CD4-positive, alpha-beta memory T cell (primary cell): Measurements from ENCODE around the gene MAN1C1. TPM values are rescaled to one million over a fixed set of nuclear protein-coding genes. Genes with fewer than 3 reads are reported as not detected.
"Not testable (repeated sequence)": the region's sequence is repeated elsewhere in the genome, so short reads cannot be mapped to it uniquely, and the experiment has no call there.

Experiments
- CTCF ChIA-PET: fragments of 350-600 bp; sonication (Branson Sonifier 250); formaldehyde crosslinking; loops from one replicate; lab custom pipeline; 2021; ENCODE audit warnings: inconsistent platforms; ENCODE audit not compliant: partially characterized antibody; lab: Charles Lee
- POLR2A ChIA-PET: fragments of 350-600 bp; sonication (Branson Sonifier 250); formaldehyde crosslinking; loops from one replicate; lab custom pipeline; 2021; ENCODE audit not compliant: partially characterized antibody; lab: Charles Lee
- DNase-seq, 5 donors: peaks; one replicate each; pipeline versions ENCODE4 v3.0.0 to v3.0.0-alpha.2; 2020 to 2022; ENCODE audit warnings: mixed read lengths in 1 of 5
- H3K27ac ChIP-seq: one replicate; pipeline ENCODE4 v1.7.0; 2013; ENCODE audit warnings: low read depth, low read length
- H3K27me3 ChIP-seq: 2 replicates; pipeline ENCODE4 v1.7.0; 2013; ENCODE audit warnings: mild to moderate bottlenecking, low read length, moderate library complexity; ENCODE audit not compliant: insufficient read depth
- H3K36me3 ChIP-seq: 2 replicates; pipeline ENCODE4 v1.7.0; 2013; ENCODE audit warnings: mild to moderate bottlenecking, low read length, moderate library complexity; ENCODE audit not compliant: insufficient read depth
- H3K4me1 ChIP-seq: 2 replicates; pipeline ENCODE4 v1.7.0; 2013; ENCODE audit warnings: mild to moderate bottlenecking, low read length, moderate library complexity; ENCODE audit not compliant: insufficient read depth
- H3K4me3 ChIP-seq, 2 donors: one replicate each; pipeline ENCODE4 v1.7.0; 2013; ENCODE audit warnings: low read length in 2 of 2, mild to moderate bottlenecking in 1 of 2
- H3K9me3 ChIP-seq, 2 donors: one replicate each; pipeline ENCODE4 v1.7.0; 2013; ENCODE audit warnings: low read length in 2 of 2, control low read depth in 1 of 2; ENCODE audit not compliant: control insufficient read depth in 1 of 2
- H3K27ac Mint-ChIP-seq, 7 donors: one replicate each; pipeline ENCODE4 v1.8.0; 2020 to 2021; ENCODE audit warnings: mixed read lengths in 7 of 7, mild to moderate bottlenecking in 6 of 7, inconsistent platforms in 3 of 7, moderate library complexity in 3 of 7
- H3K27me3 Mint-ChIP-seq, 2 donors: one replicate each; pipeline ENCODE4 v1.8.0; 2020 to 2021; ENCODE audit warnings: mixed read lengths in 2 of 2
- H3K36me3 Mint-ChIP-seq, 2 donors: one replicate each; pipeline ENCODE4 v1.8.0; 2020 to 2021; ENCODE audit warnings: mixed read lengths in 2 of 2, inconsistent platforms in 1 of 2, mild to moderate bottlenecking in 1 of 2
- H3K4me1 Mint-ChIP-seq, 4 donors: one replicate each; pipeline ENCODE4 v1.8.0; 2020 to 2021; ENCODE audit warnings: mixed read lengths in 4 of 4, mild to moderate bottlenecking in 1 of 4
- H3K4me3 Mint-ChIP-seq, 8 donors: one replicate each; pipeline ENCODE4 v1.8.0; 2020 to 2021; ENCODE audit warnings: mixed read lengths in 8 of 8, mild to moderate bottlenecking in 7 of 8, moderate library complexity in 6 of 8, inconsistent platforms in 3 of 8
- H3K9me3 Mint-ChIP-seq, 8 donors: one replicate each; pipeline ENCODE4 v1.8.0; 2020 to 2021; ENCODE audit warnings: mixed read lengths in 8 of 8, mild to moderate bottlenecking in 5 of 8, inconsistent platforms in 3 of 8, moderate library complexity in 1 of 8
- intact Hi-C: fragments of 100-400 bp; cut with micrococcal nuclease; formaldehyde crosslinking; loops from one replicate; pipeline ENCODE4 v1.15.1; 2023
- polyA plus RNA-seq, 2 donors: library from polyadenylated mRNA; unstranded; fragments of 300-500 nt; fragmentation: Illumina TruSeq; gene quantifications; one replicate each; pipeline ENCODE4 v1.2.3, GENCODE V29; 2021
- total RNA-seq, 2 experiments: library from RNA; stranded (reverse); gene quantifications; one replicate each; pipeline ENCODE4 v1.2.3, GENCODE V29; 2021

The MAN1C1 gene
- total and polyA plus RNA-seq, 4 experiments from 2014 or later, result 3.6 to 45.1 (median 26.5) TPM

GRCh38 chr1:25732821-25733220 is 116.2 kb downstream of the MAN1C1 start:
- Mint-ChIP-seq H3K36me3 (peaks cover 2 to 5% of the 10 kb centered on the region in 2 donors), H3K9me3 (no peaks in the 10 kb centered on the region), H3K4me3 (no peak overlapping the region), H3K27ac (peak overlapping the region in 2 of 7 donors; percentile 8 to 59), H3K4me1 (peaks cover 20 to 72% (median 32%) of the 10 kb centered on the region in 4 donors), H3K27me3 (no peaks in the 10 kb centered on the region)
- H3K27me3 ChIP-seq, result no peaks in the 10 kb centered on the region
- DNase-seq, result no peak
- ChIA-PET POLR2A (no interaction called here), CTCF (interaction anchor here (0.9 to 1.0 kb wide), 2 partner anchors 18 to 124 kb away, joined by 3 read pairs; no protein-coding TSS in a partner anchor)
- peaks cover 21% of the 10 kb centered on the region for H3K4me1 ChIP-seq
- intact Hi-C loops, result no loop called here
- H3K4me3 ChIP-seq, result no peak overlapping the region
- H3K27ac ChIP-seq, result no peak overlapping the region
- no peaks in the 10 kb centered on the region for H3K9me3 ChIP-seq
- no peaks in the 10 kb centered on the region for H3K36me3 ChIP-seq

GRCh38 chr1:25733271-25733670 is 116.7 kb downstream of the MAN1C1 start:
- H3K27ac Mint-ChIP-seq, result peak overlapping the region in 2 of 7 donors; percentile 29 to 53
- Histone ChIP-seq H3K27me3 (no peaks in the 10 kb centered on the region), H3K36me3 (no peaks in the 10 kb centered on the region), H3K27ac (no peak overlapping the region), H3K4me1 (peaks cover 21% of the 10 kb centered on the region), H3K9me3 (no peaks in the 10 kb centered on the region), H3K4me3 (no peak overlapping the region)
- intact Hi-C loops, result no loop called here
- H3K9me3 Mint-ChIP-seq, result no peaks in the 10 kb centered on the region
- ChIA-PET CTCF (interaction anchor here (0.9 to 1.0 kb wide), 2 partner anchors 18 to 124 kb away, joined by 3 read pairs; no protein-coding TSS in a partner anchor), POLR2A (no interaction called here)
- peaks cover 3 to 10% of the 10 kb centered on the region in 2 donors for H3K36me3 Mint-ChIP-seq
- H3K27me3 Mint-ChIP-seq, result no peaks in the 10 kb centered on the region
- H3K4me3 Mint-ChIP-seq, result no peak overlapping the region
- peaks cover 20 to 68% (median 31%) of the 10 kb centered on the region in 4 donors for H3K4me1 Mint-ChIP-seq
- DNase-seq, result no peak

GRCh38 chr1:25734991-25735390 is 118.4 kb downstream of the MAN1C1 start:
- POLR2A ChIA-PET, H3K9me3 Mint-ChIP-seq: not testable (repeated sequence)

GRCh38 chr1:25735956-25736529 is 119.5 kb downstream of the MAN1C1 start:
- H3K27me3 ChIP-seq, result no peaks in the 10 kb centered on the region
- no peaks in the 10 kb centered on the region for H3K36me3 ChIP-seq
- H3K27ac ChIP-seq, result no peak overlapping the region
- ChIA-PET CTCF (no interaction called here), POLR2A (no interaction called here)
- H3K27me3 Mint-ChIP-seq, result no peaks in the 10 kb centered on the region
- no peak overlapping the region for H3K4me3 ChIP-seq
- DNase-seq, result no peak
- no peaks in the 10 kb centered on the region for H3K9me3 ChIP-seq
- H3K4me1 ChIP-seq, result peaks cover 6% of the 10 kb centered on the region
- H3K4me3 Mint-ChIP-seq, result no peak overlapping the region
- H3K9me3 Mint-ChIP-seq, result no peaks in the 10 kb centered on the region
- peak overlapping the region in 3 of 7 donors; percentile 17 to 63 (median 48) for H3K27ac Mint-ChIP-seq
- H3K4me1 Mint-ChIP-seq, result peaks cover 17 to 54% (median 20%) of the 10 kb centered on the region in 4 donors
- peaks cover 3 to 11% of the 10 kb centered on the region in 2 donors for H3K36me3 Mint-ChIP-seq
- intact Hi-C loops, result no loop called here

More at GRCh38 chr1:25734991-25735390, 118.4 kb downstream of the MAN1C1 start:
- H3K4me3 Mint-ChIP-seq, intact Hi-C loops, CTCF ChIA-PET, H3K27ac ChIP-seq, DNase-seq, H3K27me3 Mint-ChIP-seq, H3K27ac Mint-ChIP-seq, H3K9me3 ChIP-seq, H3K36me3 ChIP-seq, H3K4me3 ChIP-seq, H3K27me3 ChIP-seq: not testable (repeated sequence)
- H3K4me1 ChIP-seq, result peaks cover 17% of the 10 kb centered on the region
- peaks cover 3 to 11% of the 10 kb centered on the region in 2 donors for H3K36me3 Mint-ChIP-seq
- H3K4me1 Mint-ChIP-seq, result peaks cover 20 to 56% (median 26%) of the 10 kb centered on the region in 4 donors

GRCh38 chr1:25737130-25737529 is 120.5 kb downstream of the MAN1C1 start:
- H3K4me3 ChIP-seq, result no peak overlapping the region
- H3K27ac ChIP-seq, result no peak overlapping the region
- no peaks in the 10 kb centered on the region for H3K27me3 Mint-ChIP-seq
- no peaks in the 10 kb centered on the region for H3K36me3 ChIP-seq
- peak overlapping the region in 1 of 7 donors; percentile 37 for H3K27ac Mint-ChIP-seq
- peaks cover 3 to 11% of the 10 kb centered on the region in 2 donors for H3K36me3 Mint-ChIP-seq
- H3K4me1 Mint-ChIP-seq, result peaks cover 19 to 48% (median 22%) of the 10 kb centered on the region in 4 donors
- POLR2A ChIA-PET, result no interaction called here
- H3K27me3 ChIP-seq, result no peaks in the 10 kb centered on the region
- CTCF ChIA-PET, result no interaction called here
- intact Hi-C loops, result no loop called here
- H3K4me3 Mint-ChIP-seq, result no peak overlapping the region
- no peaks in the 10 kb centered on the region for H3K9me3 ChIP-seq
- no peaks in the 10 kb centered on the region for H3K4me1 ChIP-seq
- H3K9me3 Mint-ChIP-seq, result no peaks in the 10 kb centered on the region
- no peak for DNase-seq

GRCh38 chr1:25738499-25738898 is 121.9 kb downstream of the MAN1C1 start:
- no peak overlapping the region for H3K27ac Mint-ChIP-seq

GRCh38 chr1:25739341-25739740 is 122.8 kb downstream of the MAN1C1 start:
- Mint-ChIP-seq H3K27me3 (no peaks in the 10 kb centered on the region), H3K9me3 (no peaks in the 10 kb centered on the region), H3K36me3 (peaks cover 3 to 11% of the 10 kb centered on the region in 2 donors), H3K27ac (no peak overlapping the region), H3K4me1 (peaks cover 18 to 35% (median 21%) of the 10 kb centered on the region in 4 donors), H3K4me3 (no peak overlapping the region)
- Histone ChIP-seq H3K4me1 (no peaks in the 10 kb centered on the region), H3K36me3 (no peaks in the 10 kb centered on the region), H3K27me3 (no peaks in the 10 kb centered on the region), H3K27ac (no peak overlapping the region), H3K4me3 (no peak overlapping the region), H3K9me3 (no peaks in the 10 kb centered on the region)
- ChIA-PET POLR2A (no interaction called here), CTCF (interaction anchor here (1.0 to 1.1 kb wide), 2 partner anchors 35 to 48 kb away, joined by 3 to 4 read pairs; no protein-coding TSS in a partner anchor)
- intact Hi-C loops, result no loop called here
- no peak for DNase-seq

More at GRCh38 chr1:25738499-25738898, 121.9 kb downstream of the MAN1C1 start:
- H3K36me3 Mint-ChIP-seq, result peaks cover 3 to 11% of the 10 kb centered on the region in 2 donors
- DNase-seq, result no peak
- H3K9me3 Mint-ChIP-seq, result no peaks in the 10 kb centered on the region
- Histone ChIP-seq H3K9me3 (no peaks in the 10 kb centered on the region), H3K4me3 (no peak overlapping the region), H3K27me3 (no peaks in the 10 kb centered on the region), H3K4me1 (no peaks in the 10 kb centered on the region), H3K36me3 (no peaks in the 10 kb centered on the region), H3K27ac (no peak overlapping the region)
- CTCF ChIA-PET, result interaction anchor here (1.1 kb wide), 1 partner anchor 36 kb away, joined by 4 read pairs; no protein-coding TSS in a partner anchor
- POLR2A ChIA-PET, result no interaction called here
- no peak overlapping the region for H3K4me3 Mint-ChIP-seq
- H3K4me1 Mint-ChIP-seq, result peaks cover 18 to 36% (median 21%) of the 10 kb centered on the region in 4 donors
- intact Hi-C loops, result no loop called here
- no peaks in the 10 kb centered on the region for H3K27me3 Mint-ChIP-seq
